ENCODE measurements around the gene KCNG1.
"Not testable (repeated sequence)": the region's sequence is repeated elsewhere in the genome, so short reads cannot be mapped to it uniquely, and the experiment has no call there.

KCNG1 gene

DNA sequence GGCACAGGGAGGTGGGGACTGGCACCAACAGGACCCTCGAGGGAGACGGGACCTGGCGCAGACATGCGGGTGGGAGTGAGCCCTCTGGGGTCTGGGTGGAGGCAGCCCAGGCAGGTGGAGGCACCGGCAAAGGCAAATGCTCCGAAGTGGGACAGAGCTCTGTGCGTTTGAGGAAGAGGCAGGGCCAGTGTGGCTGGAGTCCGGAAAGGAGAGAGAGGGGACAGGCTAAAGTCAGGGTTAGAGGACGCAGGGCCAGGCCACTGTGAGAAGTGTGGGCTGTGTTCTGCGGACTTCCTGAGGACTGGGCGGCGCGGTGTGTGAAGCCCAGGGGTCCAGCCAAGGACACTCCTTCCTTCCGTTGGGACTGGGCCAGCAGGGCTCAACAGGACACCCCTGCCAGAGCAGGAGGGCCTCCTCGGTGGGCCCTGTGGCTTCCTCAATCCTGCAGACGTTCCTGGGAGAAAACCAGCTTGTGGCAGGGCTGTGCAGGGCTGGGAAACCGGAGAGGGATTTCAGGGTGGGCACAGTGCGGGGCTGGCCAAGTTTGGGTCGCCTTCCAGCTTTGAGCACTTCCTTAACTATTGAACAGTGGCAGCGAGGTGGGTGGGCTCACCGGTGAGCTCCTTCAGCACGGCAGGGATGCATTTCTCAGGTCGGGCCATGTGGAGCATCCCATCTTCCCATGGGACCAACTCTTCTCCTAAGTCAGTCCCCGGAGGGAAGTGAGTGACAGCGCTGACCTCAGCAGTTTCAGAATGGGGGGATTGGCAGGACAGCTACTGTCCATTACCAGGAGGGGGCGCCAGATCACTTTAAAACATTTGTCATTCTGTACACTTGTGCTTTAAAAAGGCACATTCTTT is 41.8 kb downstream of the KCNG1 start:
- DNase-seq, result peak; percentile 30

- no peak for DNase-seq
Observed at GRCh38 chr20:50980071-50980681, 42.7 kb downstream of the KCNG1 start.

DNA sequence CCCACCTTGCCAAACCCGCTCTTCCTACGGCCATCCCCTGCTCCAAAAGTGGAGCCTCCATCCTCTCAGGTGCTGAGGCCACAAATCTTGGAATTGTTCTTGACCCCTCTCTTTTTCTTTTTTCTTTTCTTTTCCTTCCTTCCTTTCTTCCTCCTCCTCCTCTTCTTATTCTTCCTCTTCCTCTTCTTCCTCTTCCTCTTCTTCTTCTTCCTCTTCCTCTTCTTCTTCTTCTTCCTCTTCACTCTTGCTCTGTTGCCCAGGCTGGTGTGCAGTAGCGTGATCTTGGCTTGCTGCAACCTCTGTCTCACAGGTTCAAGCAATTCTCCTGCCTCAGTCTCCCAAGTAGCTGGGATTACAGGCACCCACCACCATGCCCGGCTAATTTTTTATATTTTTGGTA is 44.4 kb downstream of the KCNG1 start:
- not testable (repeated sequence) for DNase-seq

- no peak for DNase-seq
Observed at GRCh38 chr20:50977066-50978021, 45.6 kb downstream of the KCNG1 start.

GRCh38 chr20:50975701-50976330 is 47.1 kb downstream of the KCNG1 start:
- DNase-seq, result no peak

GRCh38 chr20:50969912-50970311 is 53.0 kb downstream of the KCNG1 start:
- DNase-seq, result no peak

DNA sequence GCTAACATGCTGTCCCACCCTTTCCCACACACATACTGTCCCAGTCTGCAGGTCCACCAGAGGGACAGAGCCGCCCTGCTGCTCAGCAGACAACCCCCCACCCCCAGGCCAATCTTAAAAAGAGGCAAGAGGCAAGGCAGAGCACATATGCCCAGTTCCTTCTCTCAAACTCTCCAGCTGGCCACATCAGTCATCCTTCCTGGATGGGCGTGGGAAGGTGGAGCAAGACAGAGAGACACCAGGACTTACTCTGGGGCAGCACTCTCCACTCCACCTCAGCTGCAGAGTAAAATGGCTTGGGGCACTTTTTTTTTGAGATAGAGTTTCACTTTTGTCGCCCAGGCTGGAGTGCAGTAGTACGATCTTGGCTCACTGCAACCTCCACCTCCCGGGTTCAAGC is 53.5 kb downstream of the KCNG1 start:
- no peak for DNase-seq

DNA sequence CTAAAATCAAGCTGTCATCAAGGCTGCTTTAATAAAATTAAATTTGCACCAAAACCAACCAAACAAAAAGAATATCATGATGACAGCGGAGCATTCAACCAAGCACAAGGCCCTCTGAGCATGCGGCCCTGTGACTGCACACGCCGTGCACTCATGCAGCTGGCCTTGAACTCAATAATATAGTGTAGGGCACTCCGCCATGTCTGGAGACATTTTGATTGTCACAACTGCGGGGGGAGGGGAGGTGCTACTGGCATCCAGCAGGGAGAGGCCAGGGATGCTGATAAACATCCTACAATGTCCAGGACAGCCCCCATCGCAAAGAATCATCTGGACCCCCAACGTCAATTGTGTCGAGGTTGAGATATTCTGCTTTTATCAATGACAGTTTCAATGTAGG is 54.6 kb downstream of the KCNG1 start:
- DNase-seq, result no peak

DNA sequence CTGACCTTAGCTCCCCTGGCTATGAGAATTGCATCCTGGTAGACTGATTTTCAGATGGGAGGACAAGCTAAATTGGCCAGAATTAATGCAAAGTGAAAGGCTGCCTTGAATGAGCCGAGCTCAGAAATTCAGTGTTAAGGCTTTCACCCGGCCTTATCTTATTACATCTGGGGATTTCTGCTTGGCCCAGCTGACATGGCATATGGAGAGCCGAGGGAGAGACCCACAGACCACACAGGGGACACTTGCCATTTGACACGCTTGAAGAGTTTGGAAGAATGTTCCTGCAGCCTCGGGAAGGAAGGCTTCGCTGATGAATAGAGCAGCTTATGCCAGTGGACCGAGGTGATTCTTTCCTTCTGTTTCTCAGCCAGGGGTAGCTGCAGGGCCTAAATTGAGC is 55.3 kb downstream of the KCNG1 start:
- DNase-seq, result no peak

DNA sequence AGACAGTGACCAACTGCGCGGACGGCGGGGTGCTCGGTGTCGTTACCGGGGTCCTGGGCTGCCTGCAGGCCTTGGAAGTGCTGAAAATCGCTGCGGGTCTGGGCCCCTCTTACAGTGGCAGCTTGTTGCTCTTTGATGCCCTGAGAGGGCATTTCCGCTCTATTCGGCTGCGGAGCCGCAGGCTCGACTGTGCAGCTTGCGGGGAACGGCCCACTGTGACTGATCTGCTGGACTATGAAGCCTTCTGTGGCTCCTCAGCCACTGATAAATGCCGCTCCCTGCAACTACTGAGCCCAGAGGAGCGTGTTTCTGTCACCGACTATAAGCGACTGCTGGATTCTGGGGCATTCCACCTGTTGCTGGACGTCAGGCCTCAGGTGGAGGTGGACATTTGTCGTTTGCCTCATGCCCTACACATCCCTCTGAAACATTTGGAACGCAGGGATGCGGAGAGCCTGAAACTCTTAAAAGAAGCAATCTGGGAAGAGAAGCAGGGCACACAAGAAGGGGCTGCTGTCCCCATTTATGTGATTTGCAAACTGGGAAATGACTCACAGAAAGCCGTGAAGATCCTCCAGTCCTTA is 63.3 kb downstream of the KCNG1 start:
- DNase-seq, result no peak

DNA sequence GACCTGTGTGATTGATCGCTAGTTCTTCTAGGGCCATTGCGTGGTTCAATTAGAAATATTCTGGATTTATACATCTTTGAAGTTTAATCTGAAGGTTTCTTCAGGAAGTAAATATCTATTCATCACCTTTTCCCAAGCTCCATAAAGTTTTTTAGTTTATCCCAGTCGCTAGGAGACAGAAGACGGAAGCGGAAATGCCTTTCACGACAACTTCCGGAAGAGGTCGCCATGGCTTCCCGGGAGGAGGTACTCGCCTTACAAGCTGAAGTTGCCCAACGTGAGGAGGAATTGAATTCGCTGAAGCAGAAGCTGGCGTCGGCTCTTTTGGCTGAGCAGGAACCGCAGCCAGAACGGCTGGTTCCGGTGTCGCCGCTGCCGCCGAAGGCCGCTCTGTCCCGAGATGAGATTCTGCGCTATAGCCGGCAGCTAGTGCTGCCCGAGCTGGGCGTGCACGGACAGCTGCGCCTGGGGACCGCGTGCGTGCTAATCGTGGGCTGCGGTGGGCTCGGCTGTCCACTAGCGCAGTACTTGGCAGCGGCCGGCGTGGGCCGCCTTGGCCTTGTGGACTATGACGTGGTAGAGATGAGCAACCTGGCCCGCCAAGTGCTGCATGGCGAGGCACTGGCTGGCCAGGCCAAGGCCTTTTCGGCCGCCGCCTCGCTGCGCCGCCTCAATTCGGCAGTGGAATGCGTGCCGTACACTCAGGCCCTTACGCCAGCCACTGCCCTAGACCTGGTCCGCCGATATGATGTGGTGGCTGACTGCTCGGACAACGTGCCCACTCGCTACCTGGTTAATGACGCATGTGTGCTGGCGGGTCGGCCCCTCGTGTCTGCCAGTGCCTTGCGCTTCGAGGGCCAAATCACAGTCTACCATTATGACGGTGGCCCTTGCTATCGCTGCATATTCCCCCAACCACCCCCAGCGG is 64.0 kb downstream of the KCNG1 start, which contains the start of gene MOCS3:
MOCS3 (plus strand) TSS at position 204 of the 928 bp plus-strand sequence; CDS start at position 229, 25 bp downstream.
- DNase-seq, result peak; percentile 67

GRCh38 chr20:50957798-50958614 is 64.9 kb downstream of the KCNG1 start, which contains the start of gene DPM1:
Gene DPM1, minus strand, starts transcription at chr20:50958532. Its CDS starts 9 bp downstream, at chr20:50958523.
- peak; percentile 81 for DNase-seq

GRCh38 chr20:50957276-50957675 is 65.6 kb downstream of the KCNG1 start:
- DNase-seq, result no peak

GRCh38 chr20:50953821-50954220 is 69.1 kb downstream of the KCNG1 start:
- no peak for DNase-seq

Measured in activated CD4-positive, alpha-beta T cell treated with anti-CD3 and anti-CD28 coated beads for 1 hour (primary cell).